ENCODE measurements around the gene AGR2.

DNA sequence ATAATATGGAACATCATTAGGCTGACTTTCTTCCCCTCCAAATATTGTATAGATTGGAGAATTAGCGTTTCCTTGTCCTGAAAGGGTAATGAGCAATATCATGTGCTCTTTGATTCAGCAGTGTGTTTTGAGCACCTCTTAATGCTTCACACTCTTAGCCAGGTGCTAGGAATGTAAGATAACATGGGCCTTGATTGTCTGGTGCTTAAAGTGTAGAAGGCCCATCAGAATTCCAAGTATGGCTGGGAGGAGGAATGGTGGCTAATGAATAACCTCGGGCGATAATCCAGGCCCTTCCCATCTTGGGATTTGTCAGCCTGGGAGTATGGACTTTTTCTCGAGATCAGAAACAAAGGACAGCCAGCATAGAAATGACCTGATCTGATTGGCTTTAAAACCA lies 42.6 kb downstream of the AGR2 start:
- no peak for TF ChIP-seq EZH2 (IDR thresholded peaks at IDR 0.05; ENCODE audit: insufficient read depth, low read length)
- TF ChIP-seq, protein P1, sequence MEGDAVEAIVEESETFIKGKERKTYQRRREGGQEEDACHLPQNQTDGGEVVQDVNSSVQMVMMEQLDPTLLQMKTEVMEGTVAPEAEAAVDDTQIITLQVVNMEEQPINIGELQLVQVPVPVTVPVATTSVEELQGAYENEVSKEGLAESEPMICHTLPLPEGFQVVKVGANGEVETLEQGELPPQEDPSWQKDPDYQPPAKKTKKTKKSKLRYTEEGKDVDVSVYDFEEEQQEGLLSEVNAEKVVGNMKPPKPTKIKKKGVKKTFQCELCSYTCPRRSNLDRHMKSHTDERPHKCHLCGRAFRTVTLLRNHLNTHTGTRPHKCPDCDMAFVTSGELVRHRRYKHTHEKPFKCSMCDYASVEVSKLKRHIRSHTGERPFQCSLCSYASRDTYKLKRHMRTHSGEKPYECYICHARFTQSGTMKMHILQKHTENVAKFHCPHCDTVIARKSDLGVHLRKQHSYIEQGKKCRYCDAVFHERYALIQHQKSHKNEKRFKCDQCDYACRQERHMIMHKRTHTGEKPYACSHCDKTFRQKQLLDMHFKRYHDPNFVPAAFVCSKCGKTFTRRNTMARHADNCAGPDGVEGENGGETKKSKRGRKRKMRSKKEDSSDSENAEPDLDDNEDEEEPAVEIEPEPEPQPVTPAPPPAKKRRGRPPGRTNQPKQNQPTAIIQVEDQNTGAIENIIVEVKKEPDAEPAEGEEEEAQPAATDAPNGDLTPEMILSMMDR (IDR thresholded peaks at IDR 0.05; ENCODE audit: insufficient read depth, low read depth, low read length), result no peak
